Measurements from ENCODE around the gene CEP162. TPM values are rescaled to one million over a fixed set of nuclear protein-coding genes. Genes with fewer than 3 reads are reported as not detected.
"Not testable (repeated sequence)": the region's sequence is repeated elsewhere in the genome, so short reads cannot be mapped to it uniquely, and the experiment has no call there.

CEP162 gene
- total RNA-seq, 1 experiment from 2014 or later: 2.4 TPM

DNA sequence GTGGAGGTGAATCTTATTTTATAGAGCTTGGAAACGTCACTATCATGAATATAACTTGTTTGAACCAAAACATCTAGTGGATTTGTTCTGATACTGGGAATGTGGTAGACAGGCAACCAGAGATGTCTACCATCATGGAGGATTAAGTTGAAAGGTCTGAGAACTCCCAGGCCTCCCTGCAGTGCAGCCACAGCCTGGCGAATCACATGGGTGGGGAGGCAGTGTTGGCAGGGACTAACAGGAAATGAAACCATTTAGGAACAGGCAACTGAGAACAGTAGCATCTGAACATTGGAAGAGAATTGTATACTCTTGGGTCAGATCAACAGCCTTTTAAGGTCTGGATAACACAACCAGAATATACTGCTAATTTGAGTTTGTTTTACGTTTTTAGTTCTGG lies 22.3 kb upstream of the CEP162 start:
- ChIA-PET CTCF (interaction anchor here (0.7 kb wide), 1 partner anchor 1978 kb away, joined by 3 read pairs; no protein-coding TSS in a partner anchor), POLR2A (no interaction called here)
- peaks cover 7% of the 10 kb centered on the region for H3K4me1 Mint-ChIP-seq (ENCODE audit: insufficient read depth, unreplicated experiment)
- no peak overlapping the region for H3K4me3 Mint-ChIP-seq (ENCODE audit: unreplicated experiment)
- no TSS peak for BruUV-seq (replicated peaks)
- TF ChIP-seq, protein P1, sequence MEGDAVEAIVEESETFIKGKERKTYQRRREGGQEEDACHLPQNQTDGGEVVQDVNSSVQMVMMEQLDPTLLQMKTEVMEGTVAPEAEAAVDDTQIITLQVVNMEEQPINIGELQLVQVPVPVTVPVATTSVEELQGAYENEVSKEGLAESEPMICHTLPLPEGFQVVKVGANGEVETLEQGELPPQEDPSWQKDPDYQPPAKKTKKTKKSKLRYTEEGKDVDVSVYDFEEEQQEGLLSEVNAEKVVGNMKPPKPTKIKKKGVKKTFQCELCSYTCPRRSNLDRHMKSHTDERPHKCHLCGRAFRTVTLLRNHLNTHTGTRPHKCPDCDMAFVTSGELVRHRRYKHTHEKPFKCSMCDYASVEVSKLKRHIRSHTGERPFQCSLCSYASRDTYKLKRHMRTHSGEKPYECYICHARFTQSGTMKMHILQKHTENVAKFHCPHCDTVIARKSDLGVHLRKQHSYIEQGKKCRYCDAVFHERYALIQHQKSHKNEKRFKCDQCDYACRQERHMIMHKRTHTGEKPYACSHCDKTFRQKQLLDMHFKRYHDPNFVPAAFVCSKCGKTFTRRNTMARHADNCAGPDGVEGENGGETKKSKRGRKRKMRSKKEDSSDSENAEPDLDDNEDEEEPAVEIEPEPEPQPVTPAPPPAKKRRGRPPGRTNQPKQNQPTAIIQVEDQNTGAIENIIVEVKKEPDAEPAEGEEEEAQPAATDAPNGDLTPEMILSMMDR (IDR thresholded peaks at IDR 0.05; ENCODE audit: unreplicated experiment): no peak
- no peak for DNase-seq (ENCODE audit: unreplicated experiment)
- peaks cover 7% of the 10 kb centered on the region for H3K9me3 Mint-ChIP-seq (ENCODE audit: unreplicated experiment)
- no peak overlapping the region for H3K27ac Mint-ChIP-seq (ENCODE audit: low read depth, unreplicated experiment)
- H3K36me3 Mint-ChIP-seq (ENCODE audit: insufficient read depth, unreplicated experiment): no peaks in the 10 kb centered on the region
- intact Hi-C loops (cut with micrococcal nuclease): no loop called here
- no peaks in the 10 kb centered on the region for H3K27me3 Mint-ChIP-seq (ENCODE audit: insufficient read depth, unreplicated experiment)

DNA sequence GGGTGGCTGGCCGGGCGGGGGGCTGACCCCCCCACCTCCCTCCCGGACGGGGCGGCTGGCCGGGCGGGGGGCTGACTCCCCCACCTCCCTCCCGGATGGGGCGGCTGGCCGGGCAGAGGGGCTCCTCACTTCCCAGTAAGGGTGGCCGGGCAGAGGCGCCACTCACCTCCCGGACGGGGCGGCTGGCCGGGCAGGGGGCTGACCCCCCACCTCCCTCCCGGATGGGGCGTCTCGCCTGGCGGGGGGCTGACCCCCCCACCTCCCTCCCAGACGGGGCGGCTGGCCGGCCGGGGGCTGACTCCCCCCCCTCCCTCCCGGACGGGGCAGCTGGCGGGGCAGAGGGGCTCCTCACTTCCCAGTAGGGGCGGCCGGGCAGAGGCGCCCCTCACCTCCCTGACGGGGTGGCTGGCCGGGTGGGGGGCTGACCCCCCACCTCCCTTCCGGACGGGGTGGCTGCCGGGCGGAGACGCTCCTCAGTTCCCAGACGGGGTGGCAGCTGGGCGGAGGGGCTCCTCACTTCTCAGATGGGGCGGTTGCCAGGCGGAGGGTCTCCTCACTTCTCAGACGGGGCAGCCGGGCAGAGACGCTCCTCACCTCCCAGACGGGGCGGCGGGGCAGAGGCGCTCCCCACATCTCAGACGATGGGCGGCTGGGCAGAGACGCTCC lies 17.1 kb upstream of the CEP162 start:
- H3K27me3 Mint-ChIP-seq (ENCODE audit: insufficient read depth, unreplicated experiment); H3K4me3 Mint-ChIP-seq (ENCODE audit: unreplicated experiment); POLR2A ChIA-PET; DNase-seq (ENCODE audit: unreplicated experiment); H3K4me1 Mint-ChIP-seq (ENCODE audit: insufficient read depth, unreplicated experiment); CTCF ChIA-PET; H3K27ac Mint-ChIP-seq (ENCODE audit: low read depth, unreplicated experiment); H3K36me3 Mint-ChIP-seq (ENCODE audit: insufficient read depth, unreplicated experiment); H3K9me3 Mint-ChIP-seq (ENCODE audit: unreplicated experiment); BruUV-seq (replicated peaks); intact Hi-C loops (cut with micrococcal nuclease): not testable (repeated sequence)

DNA sequence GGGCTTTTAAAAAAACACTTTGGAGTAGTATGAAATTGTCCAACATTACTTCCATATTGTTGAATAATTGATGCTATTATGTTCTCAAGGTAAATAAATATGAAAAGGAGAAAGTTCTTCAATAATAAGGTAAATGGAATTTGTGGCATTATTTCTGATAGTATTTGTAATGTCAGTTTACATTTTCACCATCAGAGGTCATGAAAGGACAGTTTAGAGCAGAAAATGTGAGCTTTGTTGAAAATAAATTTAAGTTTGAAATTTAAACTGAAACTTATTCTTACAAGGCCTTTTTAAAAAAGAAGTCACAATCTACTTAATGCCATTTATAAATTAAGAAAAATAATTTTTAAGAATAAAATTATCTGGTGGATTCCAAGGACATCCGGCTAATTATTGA lies 15.8 kb upstream of the CEP162 start:
- Mint-ChIP-seq H3K27ac (ENCODE audit: low read depth, unreplicated experiment) (no peak overlapping the region), H3K9me3 (ENCODE audit: unreplicated experiment) (no peaks in the 10 kb centered on the region), H3K4me1 (ENCODE audit: insufficient read depth, unreplicated experiment) (no peaks in the 10 kb centered on the region), H3K4me3 (ENCODE audit: unreplicated experiment) (no peak overlapping the region), H3K36me3 (ENCODE audit: insufficient read depth, unreplicated experiment) (no peaks in the 10 kb centered on the region), H3K27me3 (ENCODE audit: insufficient read depth, unreplicated experiment) (no peaks in the 10 kb centered on the region)
- no TSS peak for BruUV-seq (replicated peaks)
- ChIA-PET POLR2A (no interaction called here), CTCF (interaction anchor here (0.7 to 3.6 kb wide), 5 partner anchors 16 to 1080 kb away, joined by 3 to 15 read pairs (median 7); partner anchors contain the start of gene CEP162)
- intact Hi-C loops (cut with micrococcal nuclease): loop anchor here (1.0 to 2.0 kb wide), 5 partner anchors 179 to 1080 kb away; no protein-coding TSS in a partner anchor
- no peak for DNase-seq (ENCODE audit: unreplicated experiment)
- TF ChIP-seq, protein P1 (IDR thresholded peaks at IDR 0.05; ENCODE audit: unreplicated experiment): peak; percentile 27

DNA sequence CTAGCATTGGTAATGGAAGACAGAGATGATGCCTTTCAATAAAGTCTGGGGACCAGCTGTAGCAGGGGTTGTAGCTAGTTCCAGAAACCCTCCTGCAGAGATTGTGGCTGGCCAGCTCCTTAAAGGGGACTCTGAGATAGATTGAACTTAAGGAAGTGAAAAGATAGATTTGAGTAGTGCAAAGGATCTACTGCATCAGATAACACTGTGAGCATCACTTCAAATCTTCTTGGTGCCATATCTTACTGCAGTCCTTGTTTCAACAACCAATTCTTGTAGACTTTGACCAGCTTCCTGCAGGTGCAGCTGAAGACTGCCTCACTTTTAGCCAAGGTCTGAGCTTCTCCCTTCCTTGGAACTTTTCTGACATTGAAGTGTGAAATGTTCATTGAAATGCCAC lies 14.8 kb upstream of the CEP162 start:
- H3K36me3 Mint-ChIP-seq (ENCODE audit: insufficient read depth, unreplicated experiment): no peaks in the 10 kb centered on the region
- ChIA-PET CTCF (interaction anchor here (1.0 to 3.6 kb wide), 7 partner anchors 10 to 1081 kb away, joined by 3 to 15 read pairs (median 6); partner anchors contain the start of gene CEP162), POLR2A (no interaction called here)
- H3K27me3 Mint-ChIP-seq (ENCODE audit: insufficient read depth, unreplicated experiment): no peaks in the 10 kb centered on the region
- no peaks in the 10 kb centered on the region for H3K9me3 Mint-ChIP-seq (ENCODE audit: unreplicated experiment)
- H3K4me3 Mint-ChIP-seq (ENCODE audit: unreplicated experiment): no peak overlapping the region
- no peak for DNase-seq (ENCODE audit: unreplicated experiment)
- no peaks in the 10 kb centered on the region for H3K4me1 Mint-ChIP-seq (ENCODE audit: insufficient read depth, unreplicated experiment)
- TF ChIP-seq, protein P1 (IDR thresholded peaks at IDR 0.05; ENCODE audit: unreplicated experiment): no peak
- no TSS peak for BruUV-seq (replicated peaks)
- H3K27ac Mint-ChIP-seq (ENCODE audit: low read depth, unreplicated experiment): no peak overlapping the region
- intact Hi-C loops (cut with micrococcal nuclease): loop anchor here (2.0 kb wide), 2 partner anchors 725 to 1081 kb away; no protein-coding TSS in a partner anchor

All from MCF 10A (cell line).